Stimulated activated CD8-positive, alpha-beta memory T cell treated with anti-CD3 and anti-CD28 coated beads, Interleukin-4, amount 100 ng/mL, for 48 hours (primary cell): Measurements from ENCODE around the gene OLFM1.

ENCODE experiments used
- DNase-seq: peaks from one replicate; pipeline ENCODE4 v3.0.0-alpha.2; 2020

The OLFM1 gene

GRCh38 chr9:135090547-135090946 is 3.1 kb downstream of the OLFM1 start:
- DNase-seq = no peak

DNA sequence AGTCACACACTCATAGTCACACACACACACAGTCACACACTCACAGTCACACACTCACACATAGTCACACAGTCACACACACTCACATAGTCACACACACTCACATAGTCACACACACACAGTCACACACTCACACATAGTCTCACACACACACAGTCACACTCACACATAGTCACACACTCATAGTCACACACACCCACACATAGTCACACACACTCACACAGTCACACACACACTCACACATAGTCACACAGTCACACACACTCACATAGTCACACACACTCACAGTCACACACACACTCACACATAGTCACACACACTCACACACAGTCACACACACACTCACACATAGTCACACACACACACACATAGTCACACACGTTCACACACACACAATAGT is 4.1 kb downstream of the OLFM1 start:
- no peak for DNase-seq

GRCh38 chr9:135093111-135093510 is 5.6 kb downstream of the OLFM1 start:
- no peak for DNase-seq

- no peak for DNase-seq
Measured at GRCh38 chr9:135093911-135094584, 6.6 kb downstream of the OLFM1 start.

GRCh38 chr9:135095470-135096407 is 8.3 kb downstream of the OLFM1 start:
- no peak for DNase-seq

- no peak for DNase-seq
Measured at GRCh38 chr9:135096408-135096895, 9.0 kb downstream of the OLFM1 start.

- DNase-seq = no peak
Measured at GRCh38 chr9:135098400-135099105, 11.1 kb downstream of the OLFM1 start.

DNA sequence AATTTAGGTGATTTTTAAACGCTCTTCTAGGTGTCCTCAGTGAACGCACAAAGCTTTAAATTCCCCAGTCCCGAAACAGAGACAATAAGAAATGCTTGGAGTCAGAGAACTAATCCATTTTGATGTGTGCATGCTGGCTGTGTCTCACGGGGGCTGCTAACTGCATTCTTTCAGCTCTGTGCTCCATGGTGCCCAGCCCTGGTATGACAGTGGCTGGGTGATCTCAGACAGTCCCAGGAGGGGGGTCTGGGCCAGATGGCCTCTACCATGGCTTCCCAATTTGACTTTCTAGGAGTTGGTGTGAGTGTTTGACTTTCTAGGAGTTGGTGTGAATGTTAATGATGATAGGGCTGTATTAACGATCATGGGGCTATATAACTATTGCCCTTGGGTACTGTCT is 12.1 kb downstream of the OLFM1 start:
- DNase-seq = no peak

- DNase-seq = no peak
Measured at GRCh38 chr9:135100241-135100681, 12.8 kb downstream of the OLFM1 start.

- no peak for DNase-seq
Measured at GRCh38 chr9:135100725-135101410, 13.4 kb downstream of the OLFM1 start.

DNA sequence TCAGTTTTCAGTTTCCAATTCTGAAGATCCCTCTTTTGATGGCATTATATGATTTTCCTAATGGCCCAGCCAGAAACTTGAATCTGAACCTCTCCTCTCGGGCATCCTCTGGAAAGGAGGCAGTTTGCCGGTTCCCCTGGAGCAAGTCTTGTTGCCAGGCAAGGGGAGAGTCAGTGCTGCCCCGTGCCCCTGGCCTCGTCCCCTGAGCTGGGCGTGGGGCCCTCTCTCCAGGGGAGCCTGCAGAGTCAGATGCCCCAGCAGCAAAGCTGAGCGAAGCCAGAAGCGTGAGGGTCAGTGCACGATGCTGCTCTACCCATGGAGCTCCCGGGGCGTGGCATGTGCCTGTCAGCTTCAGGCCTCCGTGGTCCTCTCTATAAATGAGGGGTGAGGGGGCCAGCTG is 14.0 kb downstream of the OLFM1 start:
- no peak for DNase-seq

DNA sequence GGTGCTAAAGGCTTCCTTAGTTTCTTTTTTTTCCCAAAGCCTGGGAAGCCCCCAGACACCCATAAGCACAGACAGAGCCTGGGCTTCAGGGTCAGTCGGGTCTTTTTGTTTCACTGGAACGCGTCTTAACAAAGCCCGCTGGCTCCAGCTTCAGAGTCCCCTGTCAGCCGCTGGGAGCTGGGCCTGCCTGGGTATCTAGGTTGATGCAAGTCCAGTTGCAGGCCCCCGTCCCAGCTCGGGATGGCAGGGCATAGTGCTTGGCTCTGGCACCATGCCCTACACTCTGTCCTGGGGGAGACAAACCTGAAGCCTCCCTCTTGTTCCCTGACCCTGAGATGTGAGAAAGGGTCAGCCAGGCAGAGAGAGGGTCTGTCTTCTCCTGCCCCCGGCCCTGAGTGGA is 14.5 kb downstream of the OLFM1 start:
- no peak for DNase-seq

GRCh38 chr9:135102331-135102730 is 14.9 kb downstream of the OLFM1 start:
- DNase-seq = no peak

DNA sequence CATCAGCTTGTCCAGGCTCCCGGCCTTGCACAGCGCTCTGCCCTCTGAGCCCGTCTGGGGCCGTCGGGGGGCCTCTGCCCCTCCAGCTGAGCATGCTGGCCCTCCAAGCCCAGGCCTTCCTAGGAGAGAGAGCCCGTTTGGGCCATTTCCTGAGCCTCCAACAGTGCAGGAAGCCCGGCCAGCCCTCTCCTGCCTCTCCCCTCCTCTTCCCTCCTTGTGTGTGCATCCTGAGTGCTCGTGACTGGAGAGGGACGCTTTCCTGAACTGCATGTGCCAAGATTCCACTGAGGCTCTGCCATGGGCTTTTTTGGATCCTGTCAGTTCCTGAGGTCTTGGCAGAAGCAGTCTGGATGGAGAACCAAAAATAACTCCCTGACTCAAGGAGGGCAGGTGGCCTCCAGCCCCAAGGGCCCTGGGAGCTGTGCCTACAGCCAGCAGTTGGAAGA is 15.6 kb downstream of the OLFM1 start:
- no peak for DNase-seq

- DNase-seq = no peak
Measured at GRCh38 chr9:135103931-135104639, 16.6 kb downstream of the OLFM1 start.

GRCh38 chr9:135104761-135105160 is 17.3 kb downstream of the OLFM1 start:
- DNase-seq = no peak

DNA sequence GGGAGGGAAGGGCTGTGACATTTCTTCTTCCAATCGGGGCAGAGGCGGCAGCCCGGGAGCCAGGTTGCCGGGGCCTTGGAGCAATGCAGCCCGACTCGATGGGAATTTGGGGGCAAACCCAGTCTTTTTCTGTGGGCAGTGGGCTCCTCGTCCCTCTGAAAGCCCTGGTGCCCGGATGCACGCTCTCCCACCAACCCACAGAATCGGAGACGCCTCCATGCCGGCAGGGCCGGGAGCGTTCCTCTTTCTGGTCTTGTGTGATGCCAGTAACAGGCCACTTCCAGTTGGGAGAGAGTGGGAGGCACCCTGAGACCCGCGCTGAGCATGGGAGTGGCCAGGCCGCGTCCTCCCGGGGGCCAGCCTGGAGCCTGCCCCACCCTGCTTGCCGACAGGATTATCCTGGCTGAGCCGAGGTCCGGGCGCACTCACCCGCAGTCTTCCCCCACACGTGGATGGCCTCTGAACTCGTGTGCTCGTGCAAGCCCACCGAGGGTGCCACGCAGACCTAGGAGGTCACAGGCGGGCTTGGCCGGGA is 17.8 kb downstream of the OLFM1 start:
- no peak for DNase-seq

- DNase-seq = no peak
Measured at GRCh38 chr9:135105938-135106491, 18.5 kb downstream of the OLFM1 start.

- no peak for DNase-seq
Measured at GRCh38 chr9:135106551-135107270, 19.2 kb downstream of the OLFM1 start.

- no peak for DNase-seq
Measured at GRCh38 chr9:135107581-135108235, 20.2 kb downstream of the OLFM1 start.
